Calu3 (cell line): ENCODE measurements around the gene DCTN3. TPM values are rescaled to one million over a fixed set of nuclear protein-coding genes. Genes with fewer than 3 reads are reported as not detected.

ENCODE experiments used
- BruUV-seq: library from RNA; stranded (reverse); fragments of 400-500 nt; replicated peaks from 2 replicates; lab custom pipeline; 2021; lab: Mats Ljungman, UMichigan
- CTCF ChIA-PET: fragments of 300-600 bp; sonication (Branson Sonifier 250); formaldehyde crosslinking; loops from one replicate; lab custom pipeline; 2022; ENCODE audit warnings: antibody characterized with exemption; lab: Charles Lee
- DNase-seq: peaks from one replicate; pipeline ENCODE4 v3.0.0; 2022
- H3K27ac Mint-ChIP-seq: one replicate; pipeline ENCODE4 v1.8.0; 2022; ENCODE audit warnings: mixed read lengths; ENCODE audit not compliant: unreplicated experiment
- H3K27me3 Mint-ChIP-seq: one replicate; pipeline ENCODE4 v1.8.0; 2022; ENCODE audit warnings: mixed read lengths; ENCODE audit not compliant: unreplicated experiment
- H3K36me3 Mint-ChIP-seq: one replicate; pipeline ENCODE4 v1.8.0; 2022; ENCODE audit warnings: mild to moderate bottlenecking, moderate library complexity, mixed read lengths; ENCODE audit not compliant: insufficient read depth, unreplicated experiment
- H3K4me1 Mint-ChIP-seq: one replicate; pipeline ENCODE4 v1.8.0; 2022; ENCODE audit warnings: mild to moderate bottlenecking, low read depth, mixed read lengths; ENCODE audit not compliant: unreplicated experiment
- H3K4me3 Mint-ChIP-seq: one replicate; pipeline ENCODE4 v1.8.0; 2022; ENCODE audit warnings: mild to moderate bottlenecking, low read depth, moderate library complexity, mixed read lengths; ENCODE audit not compliant: unreplicated experiment
- H3K9me3 Mint-ChIP-seq: one replicate; pipeline ENCODE4 v1.8.0; 2022; ENCODE audit warnings: low read depth, mixed read lengths; ENCODE audit not compliant: unreplicated experiment
- CTCF ChIP-seq: fragments of 200-600 bp; IDR thresholded peaks from one replicate; pipeline ENCODE4 v1.8.0; 2022; ENCODE audit warnings: antibody characterized with exemption; ENCODE audit not compliant: unreplicated experiment
- intact Hi-C: fragments of 100-400 bp; cut with micrococcal nuclease; formaldehyde crosslinking; loops from one replicate; pipeline ENCODE4 v1.10.0; 2022; ENCODE audit not compliant: unreplicated experiment
- total RNA-seq: library from RNA; stranded (reverse); gene quantifications from 2 replicates; pipeline ENCODE4 v1.2.3, GENCODE V29; 2022

The DCTN3 gene
- total RNA-seq, 1 experiment from 2014 or later = 51.8 TPM

DNA sequence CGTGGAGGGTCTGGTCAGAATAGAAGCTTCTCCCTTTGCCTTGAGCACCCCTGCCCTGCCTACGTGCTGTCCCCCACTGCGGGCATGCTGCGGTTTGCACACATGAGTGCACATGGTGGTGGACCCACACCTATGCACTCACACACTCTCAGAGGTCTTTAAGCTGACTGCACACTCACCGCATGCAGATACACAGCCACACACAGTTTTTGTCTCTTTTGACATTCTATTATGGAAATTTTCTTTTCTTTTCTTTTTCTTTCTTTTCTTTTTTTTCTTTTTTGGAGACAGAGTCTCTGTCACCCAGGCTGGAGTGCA, 9.2 kb upstream of the DCTN3 start:
- no peaks in the 10 kb centered on the region for H3K9me3 Mint-ChIP-seq
- DNase-seq = no peak
- no TSS peak for BruUV-seq
- H3K27ac Mint-ChIP-seq = no peak overlapping the region
- CTCF ChIA-PET = no interaction called here
- TF ChIP-seq CTCF = no peak
- intact Hi-C loops = no loop called here
- peaks cover 62% of the 10 kb centered on the region for H3K27me3 Mint-ChIP-seq
- peaks cover 13% of the 10 kb centered on the region for H3K4me1 Mint-ChIP-seq
- H3K36me3 Mint-ChIP-seq = peaks cover 8% of the 10 kb centered on the region
- peak overlapping the region; percentile 76 for H3K4me3 Mint-ChIP-seq

- TF ChIP-seq CTCF = no peak
- H3K27me3 Mint-ChIP-seq = peaks cover 62% of the 10 kb centered on the region
- BruUV-seq = no TSS peak
These were observed 8.6 kb upstream of the DCTN3 start, which contains the start of gene ARID3C for GRCh38 chr9:34628656-34629490. Gene ARID3C (minus strand): TSS chr9:34629066. CDS start chr9:34628014, 1,052 bp downstream.

DNA sequence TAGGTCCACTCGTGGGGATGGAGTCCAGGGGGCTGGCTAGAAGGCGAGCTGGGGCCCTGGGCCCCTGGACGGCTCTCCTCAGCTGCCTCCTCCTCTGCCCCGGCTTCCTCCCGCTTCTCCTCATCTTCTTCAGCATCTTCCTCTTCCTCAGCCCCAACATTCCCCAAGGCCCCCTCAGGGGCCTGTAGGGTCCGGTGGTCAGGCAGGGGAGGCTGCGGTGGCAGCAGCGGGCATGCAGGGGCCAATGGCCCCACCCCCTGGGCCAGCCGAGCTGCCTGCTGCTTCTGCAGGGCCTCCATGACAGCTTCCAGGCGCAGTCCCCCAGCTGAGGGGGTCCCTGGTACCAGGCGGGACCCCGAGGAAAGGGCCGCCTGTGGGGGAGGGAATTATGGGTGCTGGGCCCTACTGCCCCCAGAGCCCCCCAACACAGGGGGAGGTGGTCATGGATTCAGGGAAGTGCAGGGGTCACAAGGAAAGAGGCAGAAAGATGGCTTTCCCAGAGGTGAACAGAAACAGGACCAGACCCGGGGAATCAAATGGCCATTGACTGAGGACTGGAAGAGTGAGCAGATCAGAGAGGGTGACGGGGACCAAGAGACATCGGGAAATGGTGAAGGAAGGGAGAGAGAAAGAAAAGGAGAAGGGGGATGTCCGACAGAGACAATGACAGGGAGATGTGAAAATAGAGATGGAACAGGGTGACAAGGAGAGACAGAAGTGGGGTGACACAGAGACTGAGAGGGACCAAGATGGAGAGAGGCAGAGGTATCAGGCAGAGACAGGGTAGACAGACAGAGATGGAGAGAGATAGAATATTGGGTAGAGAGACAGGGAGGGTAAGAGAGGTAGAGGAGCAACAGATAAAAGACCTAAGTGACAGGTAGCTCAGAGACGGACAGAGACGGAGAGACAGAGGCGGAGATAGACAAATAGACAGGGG, 7.7 kb upstream of the DCTN3 start:
- Mint-ChIP-seq H3K4me1 (peaks cover 13% of the 10 kb centered on the region), H3K27ac (peak overlapping the region; percentile 8), H3K4me3 (peak overlapping the region; percentile 76), H3K9me3 (no peaks in the 10 kb centered on the region), H3K36me3 (peaks cover 8% of the 10 kb centered on the region), H3K27me3 (peaks cover 62% of the 10 kb centered on the region)
- BruUV-seq = no TSS peak
- CTCF ChIA-PET = interaction anchor here (0.6 kb wide), 1 partner anchor 71 kb away, joined by 4 read pairs; no protein-coding TSS in a partner anchor
- DNase-seq = no peak
- intact Hi-C loops = no loop called here
- no peak for TF ChIP-seq CTCF

More at GRCh38 chr9:34628656-34629490, 8.6 kb upstream of the DCTN3 start, which contains the start of gene ARID3C:
- DNase-seq = no peak
- peaks cover 13% of the 10 kb centered on the region for H3K4me1 Mint-ChIP-seq
- CTCF ChIA-PET = no interaction called here
- peaks cover 8% of the 10 kb centered on the region for H3K36me3 Mint-ChIP-seq
- H3K9me3 Mint-ChIP-seq = no peaks in the 10 kb centered on the region
- peak within 1 kb of the TSS; percentile 8 for H3K27ac Mint-ChIP-seq
- intact Hi-C loops = no loop called here
- peak within 1 kb of the TSS; percentile 76 for H3K4me3 Mint-ChIP-seq

GRCh38 chr9:34625186-34625486, 4.8 kb upstream of the DCTN3 start:
- H3K9me3 Mint-ChIP-seq = no peaks in the 10 kb centered on the region
- peaks cover 15% of the 10 kb centered on the region for H3K36me3 Mint-ChIP-seq
- DNase-seq = no peak
- CTCF ChIA-PET = no interaction called here
- H3K27me3 Mint-ChIP-seq = peaks cover 51% of the 10 kb centered on the region
- no peak for TF ChIP-seq CTCF
- peaks cover 14% of the 10 kb centered on the region for H3K4me1 Mint-ChIP-seq
- intact Hi-C loops = no loop called here
- BruUV-seq = no TSS peak
- no peak overlapping the region for H3K4me3 Mint-ChIP-seq
- H3K27ac Mint-ChIP-seq = no peak overlapping the region
